HG03066 (cell line): ENCODE data around the gene LSMEM2.
"Not testable (repeated sequence)": the region's sequence is repeated elsewhere in the genome, so short reads cannot be mapped to it uniquely, and the experiment has no call there.

Experiments used
- ATAC-seq: cut with Tn5 transposase; IDR thresholded peaks from one replicate; pipeline ENCODE4 v1.9.1; 2021; ENCODE audit warnings: low read depth; ENCODE audit not compliant: unreplicated experiment

LSMEM2 gene

DNA sequence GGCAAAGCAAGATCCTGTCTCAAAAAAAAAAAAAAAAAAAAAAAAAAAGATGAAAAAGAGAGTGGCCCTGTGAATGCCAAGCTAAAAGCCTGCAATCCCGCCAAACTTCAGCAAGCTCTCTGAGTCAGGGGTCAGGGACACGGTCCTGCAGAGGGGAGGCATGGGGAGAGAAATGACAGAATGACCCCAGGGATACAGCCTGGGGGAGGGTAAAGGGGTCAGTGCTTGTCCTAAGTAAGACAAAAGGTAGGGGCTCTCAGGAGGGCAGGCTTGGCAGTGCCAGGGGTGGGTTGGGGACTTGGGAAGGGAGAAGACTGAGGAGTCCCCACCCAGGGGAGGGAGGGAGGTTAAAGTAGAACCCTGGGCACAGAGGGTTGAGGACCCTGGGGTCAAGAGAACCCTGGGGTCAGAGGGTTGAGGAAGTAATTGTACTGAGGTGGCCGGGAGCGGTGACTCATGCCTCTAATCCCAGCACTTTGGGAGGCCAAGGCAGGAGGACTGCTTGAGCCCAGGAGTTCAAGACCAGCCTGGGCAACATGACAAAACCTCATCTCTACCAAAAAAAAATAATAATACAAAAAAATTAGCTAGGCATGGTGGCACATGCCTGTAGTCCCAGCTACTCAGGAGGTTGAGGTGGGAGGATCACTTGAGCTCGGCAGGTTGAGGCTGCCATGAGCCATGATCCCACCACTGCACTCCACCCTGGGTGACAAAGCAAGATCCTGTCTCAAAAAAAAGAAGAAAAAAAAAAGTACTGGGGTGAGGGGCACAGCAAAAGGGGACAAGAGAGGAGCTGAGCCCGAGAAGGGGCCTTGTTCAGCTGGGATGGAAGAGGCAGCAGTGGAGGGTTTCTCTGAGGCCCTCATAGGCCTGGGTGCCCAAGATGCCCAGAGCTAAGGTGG, 15.2 kb upstream of the LSMEM2 start:
- no peak for ATAC-seq

GRCh38 chr3:50264383-50264963, 14.4 kb upstream of the LSMEM2 start:
- no peak for ATAC-seq

- ATAC-seq: no peak
These were observed 13.9 kb upstream of the LSMEM2 start for GRCh38 chr3:50264964-50265485.

DNA sequence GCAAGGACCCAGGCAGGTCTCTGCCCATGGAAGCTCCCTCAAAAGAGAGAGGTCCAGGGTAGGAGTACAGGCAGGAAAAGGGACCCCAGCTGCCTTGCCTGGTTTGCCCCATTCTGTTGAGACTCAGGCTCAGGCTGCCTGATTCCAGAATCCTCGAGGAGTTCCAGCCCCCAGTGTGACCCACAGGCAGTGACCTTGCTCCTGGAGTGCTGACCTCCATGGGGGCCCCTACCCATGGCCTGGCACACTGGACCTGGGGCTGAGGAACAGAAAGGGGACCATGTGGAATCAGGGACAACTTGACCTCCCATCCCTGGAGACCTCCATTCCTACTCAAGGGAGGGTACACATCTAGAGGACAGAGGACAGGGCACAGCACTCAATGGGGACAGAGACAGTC, 13.3 kb upstream of the LSMEM2 start:
- ATAC-seq: no peak

GRCh38 chr3:50266017-50266416, 12.9 kb upstream of the LSMEM2 start:
- ATAC-seq: no peak

- no peak for ATAC-seq
These were observed 12.1 kb upstream of the LSMEM2 start for GRCh38 chr3:50266836-50267235.

GRCh38 chr3:50267280-50267913, 11.5 kb upstream of the LSMEM2 start:
- no peak for ATAC-seq

GRCh38 chr3:50268276-50268675, 10.6 kb upstream of the LSMEM2 start:
- ATAC-seq: no peak

DNA sequence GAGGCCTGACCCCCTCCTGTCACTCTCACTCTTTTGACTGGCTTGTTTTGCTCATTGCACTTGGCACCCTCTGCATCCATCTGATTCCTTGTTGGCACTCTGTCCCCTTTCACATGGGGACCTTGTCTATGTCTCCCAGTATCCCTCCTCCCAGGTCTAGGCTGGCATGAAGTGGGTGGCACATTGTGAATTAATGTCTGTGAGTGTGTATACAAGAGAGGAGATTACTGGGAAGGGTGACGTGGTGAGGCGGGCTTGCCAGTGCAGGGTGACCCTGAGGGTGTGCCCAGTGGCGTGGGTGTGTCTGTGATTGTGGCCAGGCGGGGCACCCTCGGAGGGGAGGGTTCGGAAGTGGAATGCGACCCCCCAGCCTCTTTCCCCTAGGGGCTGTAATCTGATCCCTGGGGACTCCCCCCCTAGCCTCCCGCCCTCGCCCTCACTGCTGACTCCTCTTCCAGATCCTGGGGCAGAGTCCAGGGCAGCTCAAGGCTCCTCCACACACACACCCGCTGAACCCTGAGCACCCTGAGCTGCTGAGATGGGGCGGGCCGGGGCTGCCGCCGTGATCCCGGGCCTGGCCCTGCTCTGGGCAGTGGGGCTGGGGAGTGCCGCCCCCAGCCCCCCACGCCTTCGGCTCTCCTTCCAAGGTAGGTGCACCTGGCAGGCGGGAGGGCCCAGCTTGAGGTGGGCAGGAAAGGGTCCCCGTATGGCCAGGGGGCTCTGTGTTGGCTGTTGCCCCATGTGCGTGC, 10.0 kb upstream of the LSMEM2 start, which contains the start of gene SEMA3B:
Gene SEMA3B, plus strand, starts transcription at position 445 of the 749 bp plus-strand sequence. Its CDS starts 94 bp downstream, at position 539.
- ATAC-seq: no peak

DNA sequence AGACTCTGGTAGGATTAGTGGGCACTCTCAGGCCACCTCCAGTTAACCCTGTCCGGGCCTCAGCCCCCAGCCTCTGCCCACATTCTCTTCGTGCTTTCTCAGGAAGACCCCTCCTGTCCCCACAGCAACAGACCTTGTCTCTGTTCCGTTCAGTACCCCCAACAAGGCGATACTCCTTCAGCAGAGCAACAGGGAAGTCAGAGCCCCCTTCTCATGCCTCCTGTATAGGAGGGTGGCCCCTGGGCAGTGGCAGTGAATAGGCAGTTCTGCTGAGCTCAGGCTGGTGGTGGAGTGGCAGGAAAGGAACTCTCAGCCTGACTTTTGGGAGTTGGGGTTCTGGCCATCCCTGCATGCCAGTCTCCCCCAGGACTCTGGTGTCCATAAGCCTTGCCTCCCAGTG, 9.4 kb upstream of the LSMEM2 start:
- ATAC-seq: no peak

- ATAC-seq: no peak
These were observed 8.9 kb upstream of the LSMEM2 start for GRCh38 chr3:50269977-50270413.

DNA sequence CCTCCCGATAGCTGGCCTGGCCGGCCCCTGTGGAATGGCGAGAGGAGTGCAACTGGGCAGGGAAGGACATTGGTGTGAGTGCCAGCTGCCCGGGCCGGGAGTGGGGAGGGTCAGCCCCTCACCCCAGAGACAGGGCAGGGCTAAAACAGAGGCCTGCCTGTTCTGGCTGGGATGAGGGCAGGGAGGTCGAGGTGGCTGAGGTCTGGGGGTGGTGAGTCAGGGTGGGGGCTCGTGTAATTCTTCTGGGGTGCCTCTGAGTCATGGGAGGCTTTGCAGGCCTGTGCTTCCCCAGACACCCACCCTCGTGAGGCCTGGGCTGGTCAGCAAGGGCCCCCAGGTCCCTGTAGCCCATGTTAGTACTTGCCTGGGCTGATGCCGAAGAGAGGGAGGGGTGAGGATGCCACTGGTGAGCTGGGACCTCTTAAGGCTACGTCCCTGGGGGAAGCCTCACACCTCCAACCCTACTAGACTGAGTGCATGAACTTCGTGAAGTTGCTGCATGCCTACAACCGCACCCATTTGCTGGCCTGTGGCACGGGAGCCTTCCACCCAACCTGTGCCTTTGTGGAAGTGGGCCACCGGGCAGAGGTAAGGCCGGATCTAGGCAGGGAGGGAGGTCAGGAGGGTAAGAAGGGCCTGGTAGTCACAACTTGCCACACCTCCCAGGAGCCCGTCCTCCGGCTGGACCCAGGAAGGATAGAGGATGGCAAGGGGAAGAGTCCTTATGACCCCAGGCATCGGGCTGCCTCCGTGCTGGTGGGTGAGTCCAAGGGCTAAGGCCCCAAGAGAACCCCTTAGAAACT, 8.3 kb upstream of the LSMEM2 start:
- ATAC-seq: no peak

GRCh38 chr3:50271314-50271936, 7.5 kb upstream of the LSMEM2 start:
- ATAC-seq: no peak

- not testable (repeated sequence) for ATAC-seq
These were observed 6.4 kb upstream of the LSMEM2 start for GRCh38 chr3:50272538-50272910.

GRCh38 chr3:50272911-50273688, 5.8 kb upstream of the LSMEM2 start:
- ATAC-seq: peak; percentile 78

- no peak for ATAC-seq
These were observed 5.2 kb upstream of the LSMEM2 start for GRCh38 chr3:50273689-50274065.

DNA sequence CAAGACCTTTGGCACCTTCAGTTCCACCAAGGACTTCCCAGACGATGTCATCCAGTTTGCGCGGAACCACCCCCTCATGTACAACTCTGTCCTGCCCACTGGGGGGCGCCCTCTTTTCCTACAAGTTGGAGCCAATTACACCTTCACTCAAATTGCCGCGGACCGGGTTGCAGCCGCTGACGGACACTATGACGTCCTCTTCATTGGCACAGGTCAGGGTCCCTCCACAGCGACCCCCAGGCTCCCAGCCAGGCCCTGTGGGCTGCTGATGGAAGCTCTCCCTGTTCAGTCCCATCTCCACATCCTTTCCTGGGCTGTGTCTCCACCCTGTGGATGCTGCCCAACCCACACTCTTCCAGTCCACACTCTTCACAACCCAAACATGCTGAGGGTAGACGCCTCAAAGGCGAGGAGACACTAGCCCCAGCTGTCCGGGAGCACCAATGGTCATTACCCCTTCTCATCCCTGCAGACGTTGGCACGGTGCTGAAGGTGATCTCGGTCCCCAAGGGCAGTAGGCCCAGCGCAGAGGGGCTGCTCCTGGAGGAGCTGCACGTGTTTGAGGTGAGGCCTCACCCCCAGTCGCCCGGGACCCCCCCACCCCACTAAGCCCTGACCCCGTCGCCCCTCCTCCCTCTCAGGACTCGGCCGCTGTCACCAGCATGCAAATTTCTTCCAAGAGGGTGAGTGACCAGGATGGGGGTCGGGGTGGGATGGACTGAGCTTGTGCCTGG, 4.3 kb upstream of the LSMEM2 start:
- no peak for ATAC-seq
